IPS-15b (cell line): Measurements from ENCODE around the gene TRIM44.

Source experiments
- H3K27me3 ChIP-seq: one replicate; pipeline ENCODE4 v1.6.1; 2013; ENCODE audit warnings: low read length; ENCODE audit not compliant: control insufficient read depth, insufficient read depth
- H3K36me3 ChIP-seq: one replicate; pipeline ENCODE4 v1.6.1; 2013; ENCODE audit warnings: low read length; ENCODE audit not compliant: control insufficient read depth, insufficient read depth
- H3K4me1 ChIP-seq: one replicate; pipeline ENCODE4 v1.6.1; 2013; ENCODE audit warnings: mild to moderate bottlenecking, low read length; ENCODE audit not compliant: control insufficient read depth, insufficient read depth
- H3K4me3 ChIP-seq: one replicate; pipeline ENCODE4 v1.5.1; 2013; ENCODE audit warnings: low read depth, low read length
- H3K9ac ChIP-seq: one replicate; pipeline ENCODE4 v1.6.1; 2013; ENCODE audit warnings: low read depth, mild to moderate bottlenecking, low read length
- H3K9me3 ChIP-seq: one replicate; pipeline ENCODE4 v1.6.1; 2013; ENCODE audit warnings: mild to moderate bottlenecking, low read length; ENCODE audit not compliant: control insufficient read depth, insufficient read depth

TRIM44 gene

GRCh38 chr11:35841733-35842132 is 179.2 kb downstream of the TRIM44 start:
- no peaks in the 10 kb centered on the region for H3K36me3 ChIP-seq
- H3K27me3 ChIP-seq = no peaks in the 10 kb centered on the region
- H3K9ac ChIP-seq = no peak overlapping the region
- H3K4me3 ChIP-seq = no peak overlapping the region
- H3K4me1 ChIP-seq = no peaks in the 10 kb centered on the region
- H3K9me3 ChIP-seq = no peaks in the 10 kb centered on the region

- Histone ChIP-seq H3K4me3 (no peak overlapping the region), H3K9me3 (no peaks in the 10 kb centered on the region), H3K27me3 (no peaks in the 10 kb centered on the region), H3K9ac (no peak overlapping the region), H3K36me3 (no peaks in the 10 kb centered on the region), H3K4me1 (no peaks in the 10 kb centered on the region)
Measured at GRCh38 chr11:35842958-35843357, 180.4 kb downstream of the TRIM44 start.

GRCh38 chr11:35844579-35844978 is 182.0 kb downstream of the TRIM44 start:
- H3K9me3 ChIP-seq = no peaks in the 10 kb centered on the region
- H3K36me3 ChIP-seq = no peaks in the 10 kb centered on the region
- H3K9ac ChIP-seq = no peak overlapping the region
- no peaks in the 10 kb centered on the region for H3K27me3 ChIP-seq
- H3K4me3 ChIP-seq = no peak overlapping the region
- H3K4me1 ChIP-seq = no peaks in the 10 kb centered on the region

GRCh38 chr11:35845860-35846259 is 183.3 kb downstream of the TRIM44 start:
- Histone ChIP-seq H3K4me1 (no peaks in the 10 kb centered on the region), H3K36me3 (no peaks in the 10 kb centered on the region), H3K9ac (no peak overlapping the region), H3K4me3 (no peak overlapping the region), H3K27me3 (no peaks in the 10 kb centered on the region), H3K9me3 (no peaks in the 10 kb centered on the region)

- Histone ChIP-seq H3K9ac (no peak overlapping the region), H3K36me3 (no peaks in the 10 kb centered on the region), H3K4me1 (no peaks in the 10 kb centered on the region), H3K9me3 (no peaks in the 10 kb centered on the region), H3K27me3 (no peaks in the 10 kb centered on the region), H3K4me3 (no peak overlapping the region)
Measured at GRCh38 chr11:35846874-35847273, 184.3 kb downstream of the TRIM44 start.

- Histone ChIP-seq H3K36me3 (no peaks in the 10 kb centered on the region), H3K9me3 (no peaks in the 10 kb centered on the region)
Measured at GRCh38 chr11:35847473-35847872, 184.9 kb downstream of the TRIM44 start.

GRCh38 chr11:35848616-35849015 is 186.0 kb downstream of the TRIM44 start:
- Histone ChIP-seq H3K36me3 (no peaks in the 10 kb centered on the region), H3K27me3 (no peaks in the 10 kb centered on the region), H3K9me3 (no peaks in the 10 kb centered on the region), H3K4me3 (no peak overlapping the region), H3K4me1 (no peaks in the 10 kb centered on the region), H3K9ac (no peak overlapping the region)

More at GRCh38 chr11:35847473-35847872, 184.9 kb downstream of the TRIM44 start:
- Histone ChIP-seq H3K27me3 (no peaks in the 10 kb centered on the region), H3K4me1 (no peaks in the 10 kb centered on the region), H3K4me3 (no peak overlapping the region), H3K9ac (no peak overlapping the region)

GRCh38 chr11:35850191-35850590 is 187.6 kb downstream of the TRIM44 start:
- Histone ChIP-seq H3K4me1 (peaks cover 3% of the 10 kb centered on the region), H3K9me3 (no peaks in the 10 kb centered on the region), H3K27me3 (no peaks in the 10 kb centered on the region), H3K9ac (no peak overlapping the region), H3K36me3 (no peaks in the 10 kb centered on the region), H3K4me3 (no peak overlapping the region)

- no peak overlapping the region for H3K4me3 ChIP-seq
- no peaks in the 10 kb centered on the region for H3K9me3 ChIP-seq
- no peaks in the 10 kb centered on the region for H3K36me3 ChIP-seq
- peaks cover 4% of the 10 kb centered on the region for H3K4me1 ChIP-seq
- H3K27me3 ChIP-seq = no peaks in the 10 kb centered on the region
- no peak overlapping the region for H3K9ac ChIP-seq
Measured at GRCh38 chr11:35851342-35851741, 188.8 kb downstream of the TRIM44 start.

- H3K36me3 ChIP-seq = no peaks in the 10 kb centered on the region
- no peak overlapping the region for H3K4me3 ChIP-seq
- H3K27me3 ChIP-seq = no peaks in the 10 kb centered on the region
- H3K9me3 ChIP-seq = no peaks in the 10 kb centered on the region
- peaks cover 4% of the 10 kb centered on the region for H3K4me1 ChIP-seq
- H3K9ac ChIP-seq = no peak overlapping the region
Measured at GRCh38 chr11:35852056-35852455, 189.5 kb downstream of the TRIM44 start.

GRCh38 chr11:35853971-35854370 is 191.4 kb downstream of the TRIM44 start:
- no peaks in the 10 kb centered on the region for H3K27me3 ChIP-seq
- no peaks in the 10 kb centered on the region for H3K36me3 ChIP-seq
- H3K9me3 ChIP-seq = no peaks in the 10 kb centered on the region
- H3K4me1 ChIP-seq = peaks cover 4% of the 10 kb centered on the region
- no peak overlapping the region for H3K9ac ChIP-seq
- H3K4me3 ChIP-seq = no peak overlapping the region

GRCh38 chr11:35855671-35856070 is 193.1 kb downstream of the TRIM44 start:
- Histone ChIP-seq H3K9ac (no peak overlapping the region), H3K27me3 (no peaks in the 10 kb centered on the region), H3K9me3 (no peaks in the 10 kb centered on the region), H3K4me1 (peaks cover 4% of the 10 kb centered on the region), H3K36me3 (no peaks in the 10 kb centered on the region), H3K4me3 (no peak overlapping the region)

- Histone ChIP-seq H3K4me3 (no peak overlapping the region), H3K9ac (no peak overlapping the region), H3K4me1 (peaks cover 4% of the 10 kb centered on the region), H3K27me3 (no peaks in the 10 kb centered on the region), H3K9me3 (no peaks in the 10 kb centered on the region), H3K36me3 (no peaks in the 10 kb centered on the region)
Measured at GRCh38 chr11:35856259-35856658, 193.7 kb downstream of the TRIM44 start.
